ENCODE measurements around the gene LDLRAD4.

DNA sequence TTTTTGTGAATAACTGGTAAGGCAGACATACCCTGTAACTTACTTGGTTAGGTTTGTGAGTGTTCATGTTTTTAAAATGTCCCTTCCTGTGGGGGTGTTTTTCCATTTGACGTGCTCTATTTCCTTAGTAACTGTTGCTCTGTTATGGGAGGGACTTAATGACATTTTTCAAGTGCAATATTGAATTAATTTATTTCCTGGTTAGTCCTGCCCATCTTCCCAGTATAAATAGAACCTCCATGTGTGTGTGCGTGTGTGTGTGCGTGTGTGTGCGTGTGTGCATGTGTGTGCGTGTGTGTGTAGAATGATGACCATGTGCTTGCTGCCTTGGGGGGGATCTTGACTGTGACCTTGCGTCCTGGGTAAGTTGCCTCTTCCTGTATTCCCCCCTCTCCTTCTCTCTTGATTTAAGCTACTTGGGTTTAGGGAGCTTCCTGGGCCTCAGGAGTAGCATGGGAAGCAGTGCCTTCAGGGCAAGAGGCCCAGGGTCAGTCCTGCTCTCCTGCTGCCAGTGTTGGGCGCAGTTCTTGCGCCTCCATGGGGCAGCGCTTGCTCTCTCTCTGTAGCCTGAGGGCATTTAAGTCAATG is 163.9 kb downstream of the LDLRAD4 start:
- TF ChIP-seq POLR2A (IDR thresholded peaks at IDR 0.05) = no peak
- TF ChIP-seq, protein P1, sequence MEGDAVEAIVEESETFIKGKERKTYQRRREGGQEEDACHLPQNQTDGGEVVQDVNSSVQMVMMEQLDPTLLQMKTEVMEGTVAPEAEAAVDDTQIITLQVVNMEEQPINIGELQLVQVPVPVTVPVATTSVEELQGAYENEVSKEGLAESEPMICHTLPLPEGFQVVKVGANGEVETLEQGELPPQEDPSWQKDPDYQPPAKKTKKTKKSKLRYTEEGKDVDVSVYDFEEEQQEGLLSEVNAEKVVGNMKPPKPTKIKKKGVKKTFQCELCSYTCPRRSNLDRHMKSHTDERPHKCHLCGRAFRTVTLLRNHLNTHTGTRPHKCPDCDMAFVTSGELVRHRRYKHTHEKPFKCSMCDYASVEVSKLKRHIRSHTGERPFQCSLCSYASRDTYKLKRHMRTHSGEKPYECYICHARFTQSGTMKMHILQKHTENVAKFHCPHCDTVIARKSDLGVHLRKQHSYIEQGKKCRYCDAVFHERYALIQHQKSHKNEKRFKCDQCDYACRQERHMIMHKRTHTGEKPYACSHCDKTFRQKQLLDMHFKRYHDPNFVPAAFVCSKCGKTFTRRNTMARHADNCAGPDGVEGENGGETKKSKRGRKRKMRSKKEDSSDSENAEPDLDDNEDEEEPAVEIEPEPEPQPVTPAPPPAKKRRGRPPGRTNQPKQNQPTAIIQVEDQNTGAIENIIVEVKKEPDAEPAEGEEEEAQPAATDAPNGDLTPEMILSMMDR (IDR thresholded peaks at IDR 0.05) = no peak

All from lower leg skin (tissue), 3 donors.